ENCODE measurements around the gene PTGS1.
A peak's percentile ranks its signal among the peaks of the same experiment; 100 is the strongest.

Gene PTGS1

GRCh38 chr9:122393284-122393983 is 22.6 kb downstream of the PTGS1 start:
- Histone ChIP-seq H3K9ac (no peak overlapping the region), H3K27me3 (ENCODE audit: control insufficient read depth, insufficient read depth, low read length) (no peaks in the 10 kb centered on the region), H3K27ac (no peak overlapping the region), H3K4me3 (ENCODE audit: low read depth, low read length) (no peak overlapping the region), H3K79me2 (no peaks in the 10 kb centered on the region), H3K4me2 (ENCODE audit: low read length) (no peak overlapping the region), H2AFZ (no peak overlapping the region), H3K36me3 (ENCODE audit: control insufficient read depth, insufficient read depth, low read length) (no peaks in the 10 kb centered on the region), H3K4me1 (no peaks in the 10 kb centered on the region), H3K9me3 (ENCODE audit: control insufficient read depth, low read length) (no peaks in the 10 kb centered on the region)
- no peak for TF ChIP-seq CTCF (IDR thresholded peaks at IDR 0.05)

- no peak for TF ChIP-seq CTCF (IDR thresholded peaks at IDR 0.05)
- Histone ChIP-seq H3K79me2 (no peaks in the 10 kb centered on the region), H3K9ac (no peak overlapping the region), H3K27ac (peak overlapping the region; percentile 7), H3K4me1 (no peaks in the 10 kb centered on the region), H3K36me3 (ENCODE audit: control insufficient read depth, insufficient read depth, low read length) (no peaks in the 10 kb centered on the region), H3K9me3 (ENCODE audit: control insufficient read depth, low read length) (no peaks in the 10 kb centered on the region), H3K27me3 (ENCODE audit: control insufficient read depth, insufficient read depth, low read length) (no peaks in the 10 kb centered on the region), H3K4me3 (ENCODE audit: low read depth, low read length) (no peak overlapping the region), H2AFZ (no peak overlapping the region), H3K4me2 (ENCODE audit: low read length) (no peak overlapping the region)
These were observed 23.7 kb downstream of the PTGS1 start for GRCh38 chr9:122394265-122395125.

GRCh38 chr9:122396614-122397148 is 25.9 kb downstream of the PTGS1 start:
- no peak for TF ChIP-seq CTCF (IDR thresholded peaks at IDR 0.05)
- Histone ChIP-seq H3K27ac (no peak overlapping the region), H3K9ac (no peak overlapping the region)

GRCh38 chr9:122397749-122398148 is 26.9 kb downstream of the PTGS1 start:
- Histone ChIP-seq H3K27me3 (ENCODE audit: control insufficient read depth, insufficient read depth, low read length) (no peaks in the 10 kb centered on the region), H2AFZ (no peak overlapping the region), H3K27ac (no peak overlapping the region), H3K9ac (no peak overlapping the region), H3K36me3 (ENCODE audit: control insufficient read depth, insufficient read depth, low read length) (no peaks in the 10 kb centered on the region), H3K4me1 (no peaks in the 10 kb centered on the region), H3K4me2 (ENCODE audit: low read length) (no peak overlapping the region), H3K79me2 (no peaks in the 10 kb centered on the region), H3K4me3 (ENCODE audit: low read depth, low read length) (no peak overlapping the region), H3K9me3 (ENCODE audit: control insufficient read depth, low read length) (no peaks in the 10 kb centered on the region)
- TF ChIP-seq CTCF (IDR thresholded peaks at IDR 0.05) = no peak

More at GRCh38 chr9:122396614-122397148, 25.9 kb downstream of the PTGS1 start:
- H3K9me3 ChIP-seq (ENCODE audit: control insufficient read depth, low read length) = no peaks in the 10 kb centered on the region
- no peak overlapping the region for H2AFZ ChIP-seq
- no peak overlapping the region for H3K4me2 ChIP-seq (ENCODE audit: low read length)
- no peak overlapping the region for H3K4me3 ChIP-seq (ENCODE audit: low read depth, low read length)
- H3K4me1 ChIP-seq = no peaks in the 10 kb centered on the region
- H3K79me2 ChIP-seq = no peaks in the 10 kb centered on the region
- no peaks in the 10 kb centered on the region for H3K36me3 ChIP-seq (ENCODE audit: control insufficient read depth, insufficient read depth, low read length)
- no peaks in the 10 kb centered on the region for H3K27me3 ChIP-seq (ENCODE audit: control insufficient read depth, insufficient read depth, low read length)
